Brain pericyte (primary cell): ENCODE results near the gene SMC1B.
"Not testable (repeated sequence)": the region's sequence is repeated elsewhere in the genome, so short reads cannot be mapped to it uniquely, and the experiment has no call there.

Experiments
- DNase-seq: peaks from one replicate; pipeline ENCODE4 v3.0.0-alpha.2; 2012; ENCODE audit warnings: low read depth, low spot score

SMC1B gene

DNA sequence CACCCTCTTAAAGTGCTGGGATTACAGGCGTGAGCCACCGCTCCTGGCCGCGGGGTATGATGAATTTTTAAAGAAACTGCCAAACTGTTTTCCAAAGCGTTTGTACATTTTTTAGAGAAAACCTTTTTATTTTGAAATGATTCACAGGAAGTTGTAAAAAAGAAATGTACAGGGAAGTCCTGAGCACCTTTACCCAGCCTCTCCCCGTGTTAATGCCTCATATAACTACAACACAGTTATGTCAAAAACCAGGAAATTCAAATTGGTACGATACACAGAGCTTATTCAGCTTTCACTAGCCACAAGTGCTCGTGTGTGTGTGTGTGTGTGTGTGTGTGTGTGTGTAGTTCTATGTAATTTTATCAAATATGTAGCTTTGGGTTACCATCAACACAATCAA lies 110.6 kb downstream of the SMC1B start:
- no peak for DNase-seq

- DNase-seq, result no peak
Measured at GRCh38 chr22:45298934-45299505, 114.4 kb downstream of the SMC1B start.

DNA sequence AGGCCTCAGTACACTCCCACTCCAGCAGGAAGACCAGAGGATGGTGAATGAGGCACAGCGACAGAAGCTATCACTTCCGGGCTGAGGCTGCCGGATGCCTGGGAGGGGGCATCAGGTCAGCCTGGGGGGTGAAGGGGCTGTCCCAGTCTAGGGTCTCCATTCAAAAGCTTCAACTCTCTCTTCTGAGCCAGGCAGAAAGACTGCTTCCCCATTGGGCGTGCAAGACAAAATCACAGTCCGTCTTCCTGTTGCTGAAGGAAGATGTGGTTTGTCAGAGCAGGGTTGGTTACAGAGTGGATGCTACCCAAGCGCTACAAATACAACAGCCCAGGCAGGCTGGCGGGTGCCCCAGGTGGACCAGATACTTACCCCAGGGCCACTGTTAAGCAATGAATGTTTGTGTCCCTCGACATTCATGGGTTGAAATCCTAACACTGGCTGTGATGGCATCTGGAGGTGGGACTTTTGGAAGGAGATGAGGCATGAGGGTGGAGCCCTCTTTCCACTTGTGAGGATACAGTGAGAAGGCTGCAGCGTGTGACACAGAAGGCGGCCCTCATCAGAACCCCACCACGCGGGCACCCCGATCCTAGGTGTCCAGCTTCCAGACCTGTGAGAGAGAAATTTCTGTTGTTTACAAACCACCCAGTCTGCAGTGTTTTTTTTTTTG lies 116.6 kb downstream of the SMC1B start:
- no peak for DNase-seq

GRCh38 chr22:45295492-45295891 lies 117.9 kb downstream of the SMC1B start:
- DNase-seq, result no peak

DNA sequence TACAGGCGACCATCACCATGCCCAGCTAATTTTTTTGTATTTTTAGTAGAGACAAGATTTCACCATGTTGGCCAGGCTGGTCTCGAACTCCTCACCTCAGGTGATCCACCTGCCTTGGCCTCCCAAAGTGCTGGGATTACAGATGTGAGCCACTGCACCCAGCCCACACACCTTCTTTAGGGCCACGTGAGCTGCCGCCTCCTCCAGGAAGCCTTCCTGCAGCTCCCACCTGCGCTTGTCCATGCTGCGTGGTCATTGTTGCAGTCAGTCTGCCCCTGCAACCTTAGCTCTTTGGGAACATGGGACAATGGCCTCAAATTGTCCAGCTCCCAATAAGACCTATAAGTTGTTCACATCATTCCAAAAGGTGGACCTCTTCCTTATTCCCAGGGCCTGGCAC lies 118.4 kb downstream of the SMC1B start:
- not testable (repeated sequence) for DNase-seq
